ENCODE measurements around the gene DNAJC17. TPM values are rescaled to one million over a fixed set of nuclear protein-coding genes. Genes with fewer than 3 reads are reported as not detected.

The DNAJC17 gene
- total RNA-seq, 2 experiments from 2014 or later = 24.2 to 39.9 TPM

DNA sequence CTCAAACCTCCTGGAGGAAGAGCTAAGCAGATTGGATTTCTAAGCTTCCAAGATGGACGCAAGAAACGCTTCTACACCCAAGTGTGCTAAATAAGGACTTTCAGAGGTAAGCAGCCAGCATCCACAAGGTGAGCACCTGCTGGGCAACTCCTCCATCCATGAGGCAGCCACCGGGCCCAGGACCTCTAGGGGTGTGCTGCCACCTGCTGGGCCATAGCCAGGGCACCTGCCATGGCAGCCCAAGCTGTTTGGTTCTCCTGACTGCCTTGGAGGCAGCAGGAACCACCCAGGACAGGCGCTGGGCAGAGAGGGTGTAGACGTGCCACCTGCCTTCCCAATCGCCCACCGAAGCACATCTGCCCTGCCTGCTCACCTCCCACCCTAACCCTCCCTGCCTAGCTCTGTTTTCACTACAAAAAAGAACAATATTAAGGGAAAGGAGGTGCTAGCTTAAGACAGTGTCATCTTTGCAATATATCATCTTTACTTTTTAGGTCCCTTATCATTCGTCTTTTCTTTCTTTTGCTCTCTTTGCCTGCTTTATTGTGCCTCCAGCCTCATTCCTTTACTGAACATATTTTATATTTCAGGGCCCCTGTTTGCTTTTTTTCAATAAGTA is 24.6 kb downstream of the DNAJC17 start:
- intact Hi-C loops (cut with micrococcal nuclease; ENCODE audit: unreplicated experiment) = loop anchor here (1.0 to 10.0 kb wide), 6 partner anchors 13 to 268 kb away; partner anchors contain the start of genes C15orf62, CCDC32, RMDN3 and RPUSD2
- Histone ChIP-seq H3K9me2 (ENCODE audit: insufficient read depth, low read length) (no peaks in the 10 kb centered on the region), H3K4me3 (ENCODE audit: low read depth, low read length, poor library complexity, severe bottlenecking) (no peak overlapping the region), H2AFZ (ENCODE audit: low read length) (no peak overlapping the region), H3K9me3 (ENCODE audit: low read length) (no peaks in the 10 kb centered on the region), H3K4me2 (ENCODE audit: low read length) (no peak overlapping the region), H3K36me3 (ENCODE audit: insufficient read depth, low read length) (peaks cover 17% of the 10 kb centered on the region), H3K4me1 (ENCODE audit: insufficient read depth, low read length, poor library complexity, severe bottlenecking) (peaks cover 25% of the 10 kb centered on the region), H4K20me1 (ENCODE audit: insufficient read depth, low read length) (no peaks in the 10 kb centered on the region; the same call in 1 of the 2 replicates), H3K79me2 (ENCODE audit: insufficient read depth, low read depth, low read length) (no peaks in the 10 kb centered on the region), H3K27ac (ENCODE audit: low read depth, low read length, poor library complexity, severe bottlenecking) (no peak overlapping the region)
- peak; percentile 87 for DNase-seq (ENCODE audit: low spot score)
- ChIA-PET CTCF (ENCODE audit: unreplicated experiment) (interaction anchor here (0.7 to 1.6 kb wide), 7 partner anchors 13 to 187 kb away, joined by 3 to 12 read pairs (median 5); partner anchors contain the start of genes C15orf62, DNAJC17 and ZFYVE19), POLR2A (interaction anchor here (0.5 to 2.0 kb wide), 8 partner anchors 13 to 867 kb away, joined by 3 to 15 read pairs (median 3); partner anchors contain the start of gene C15orf62)
- TF ChIP-seq, protein P1, sequence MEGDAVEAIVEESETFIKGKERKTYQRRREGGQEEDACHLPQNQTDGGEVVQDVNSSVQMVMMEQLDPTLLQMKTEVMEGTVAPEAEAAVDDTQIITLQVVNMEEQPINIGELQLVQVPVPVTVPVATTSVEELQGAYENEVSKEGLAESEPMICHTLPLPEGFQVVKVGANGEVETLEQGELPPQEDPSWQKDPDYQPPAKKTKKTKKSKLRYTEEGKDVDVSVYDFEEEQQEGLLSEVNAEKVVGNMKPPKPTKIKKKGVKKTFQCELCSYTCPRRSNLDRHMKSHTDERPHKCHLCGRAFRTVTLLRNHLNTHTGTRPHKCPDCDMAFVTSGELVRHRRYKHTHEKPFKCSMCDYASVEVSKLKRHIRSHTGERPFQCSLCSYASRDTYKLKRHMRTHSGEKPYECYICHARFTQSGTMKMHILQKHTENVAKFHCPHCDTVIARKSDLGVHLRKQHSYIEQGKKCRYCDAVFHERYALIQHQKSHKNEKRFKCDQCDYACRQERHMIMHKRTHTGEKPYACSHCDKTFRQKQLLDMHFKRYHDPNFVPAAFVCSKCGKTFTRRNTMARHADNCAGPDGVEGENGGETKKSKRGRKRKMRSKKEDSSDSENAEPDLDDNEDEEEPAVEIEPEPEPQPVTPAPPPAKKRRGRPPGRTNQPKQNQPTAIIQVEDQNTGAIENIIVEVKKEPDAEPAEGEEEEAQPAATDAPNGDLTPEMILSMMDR (conservative IDR thresholded peaks at IDR 0.05; ENCODE audit: low read length) = peak; percentile 90
- TF ChIP-seq EZH2phosphoT487 (IDR thresholded peaks at IDR 0.05; ENCODE audit: borderline replicate concordance, low read depth, low read length) = no peak
- BruUV-seq (replicated peaks) = no TSS peak

DNA sequence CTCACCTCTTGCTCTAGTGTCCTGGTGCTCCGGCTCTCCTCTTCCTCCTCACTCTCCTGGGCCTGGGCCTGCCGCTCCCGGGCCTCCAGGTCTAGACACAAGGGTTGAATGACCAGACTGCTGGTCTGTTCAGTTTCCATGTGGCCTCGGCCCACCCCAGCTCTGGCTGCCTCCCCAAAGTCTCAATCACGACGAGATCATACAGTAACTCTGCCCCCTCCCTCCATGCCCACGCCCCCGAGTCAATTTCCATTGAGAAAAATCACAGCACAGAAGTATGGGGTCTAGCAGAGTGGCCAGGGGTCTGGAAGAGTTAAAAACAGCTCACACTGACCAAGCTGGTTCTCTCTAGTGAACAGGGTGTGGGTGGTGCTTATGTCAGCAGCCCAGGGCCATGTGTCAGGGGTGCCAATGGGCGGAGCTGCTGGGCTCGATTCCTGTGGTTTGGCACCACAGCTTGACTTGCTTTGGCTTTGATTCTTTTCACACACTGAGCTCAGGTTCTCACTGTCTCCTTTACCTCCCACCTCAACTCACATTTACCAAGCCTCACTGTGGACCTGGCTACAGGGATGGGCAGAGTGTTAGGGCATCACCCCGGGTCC is 30.6 kb downstream of the DNAJC17 start:
- DNase-seq (ENCODE audit: low spot score) = no peak
- no peak overlapping the region for H2AFZ ChIP-seq (ENCODE audit: low read length)
- no peak overlapping the region for H3K4me3 ChIP-seq (ENCODE audit: low read depth, low read length, poor library complexity, severe bottlenecking)
- BruUV-seq (replicated peaks) = no TSS peak
- no peaks in the 10 kb centered on the region for H4K20me1 ChIP-seq (ENCODE audit: insufficient read depth, low read length)
- ChIA-PET CTCF (ENCODE audit: unreplicated experiment) (interaction anchor here (0.8 kb wide), 1 partner anchor 13 kb away, joined by 3 read pairs; the partner anchor contains the start of gene GCHFR), POLR2A (no interaction called here)
- H3K4me1 ChIP-seq (ENCODE audit: insufficient read depth, low read length, poor library complexity, severe bottlenecking) = no peaks in the 10 kb centered on the region
- H3K9me3 ChIP-seq (ENCODE audit: low read length) = no peaks in the 10 kb centered on the region
- H3K4me2 ChIP-seq (ENCODE audit: low read length) = no peak overlapping the region
- TF ChIP-seq EZH2phosphoT487 (IDR thresholded peaks at IDR 0.05; ENCODE audit: borderline replicate concordance, low read depth, low read length) = no peak
- TF ChIP-seq, protein P1 (conservative IDR thresholded peaks at IDR 0.05; ENCODE audit: low read length) = no peak
- H3K27ac ChIP-seq (ENCODE audit: low read depth, low read length, poor library complexity, severe bottlenecking) = no peak overlapping the region
- intact Hi-C loops (cut with micrococcal nuclease; ENCODE audit: unreplicated experiment) = no loop called here
- H3K36me3 ChIP-seq (ENCODE audit: insufficient read depth, low read length) = peaks cover 65% of the 10 kb centered on the region
- no peaks in the 10 kb centered on the region for H3K9me2 ChIP-seq (ENCODE audit: insufficient read depth, low read length)
- H3K79me2 ChIP-seq (ENCODE audit: insufficient read depth, low read depth, low read length) = no peaks in the 10 kb centered on the region

Measured in OCI-LY7 (cell line).